OCI-LY1 (cell line): Measurements from ENCODE around the gene TBL1X.
A peak's percentile ranks its signal among the peaks of the same experiment; 100 is the strongest.
"Not testable (repeated sequence)": the region's sequence is repeated elsewhere in the genome, so short reads cannot be mapped to it uniquely, and the experiment has no call there.

ENCODE experiments used
- H2AFZ ChIP-seq: fragments of 200-600 bp; sonication (generic), shearing (Covaris generic); 2 replicates; pipeline ENCODE4 v1.6.0; 2014; ENCODE audit warnings: antibody characterized with exemption, mild to moderate bottlenecking, low read length
- H3F3A ChIP-seq: fragments of 200-600 bp; sonication (generic), shearing (Covaris generic); 2 replicates; pipeline ENCODE4 v1.6.0; 2014; ENCODE audit warnings: mild to moderate bottlenecking, antibody characterized with exemption, low read length, moderate library complexity; ENCODE audit not compliant: insufficient read depth
- H3K27ac ChIP-seq: fragments of 200-600 bp; sonication (generic); 2 replicates; pipeline ENCODE4 v1.5.1; 2014; ENCODE audit warnings: low read length, mixed run types, mild to moderate bottlenecking, low read depth; ENCODE audit not compliant: poor library complexity, severe bottlenecking
- H3K27me3 ChIP-seq: fragments of 200-600 bp; sonication (generic); 2 replicates; pipeline ENCODE4 v1.6.0; 2014; ENCODE audit warnings: antibody characterized with exemption, mild to moderate bottlenecking, low read length, moderate library complexity; ENCODE audit not compliant: insufficient read depth
- H3K36me3 ChIP-seq: fragments of 200-600 bp; sonication (generic); 2 replicates; pipeline ENCODE4 v1.6.1; 2014; ENCODE audit warnings: mild to moderate bottlenecking, antibody characterized with exemption, low read length, moderate library complexity, mixed read lengths; ENCODE audit not compliant: insufficient read depth
- H3K4me1 ChIP-seq: fragments of 200-600 bp; sonication (generic); 2 replicates; pipeline ENCODE4 v1.5.1; 2014; ENCODE audit warnings: mild to moderate bottlenecking, low read length, moderate library complexity; ENCODE audit not compliant: insufficient read depth, severe bottlenecking
- H3K4me2 ChIP-seq: fragments of 200-600 bp; sonication (generic), shearing (Covaris generic); 2 replicates; pipeline ENCODE4 v1.6.1; 2014; ENCODE audit warnings: low read length
- H3K4me3 ChIP-seq: fragments of 200-600 bp; sonication (generic); 2 replicates; pipeline ENCODE4 v1.5.1; 2014; ENCODE audit warnings: low read length, low read depth, mild to moderate bottlenecking, mixed read lengths; ENCODE audit not compliant: poor library complexity, severe bottlenecking
- H3K79me2 ChIP-seq: fragments of 200-600 bp; shearing (Covaris generic); 2 replicates; pipeline ENCODE4 v1.6.1; 2016; ENCODE audit warnings: mixed run types, low read length, mixed read lengths; ENCODE audit not compliant: insufficient read depth
- H3K9ac ChIP-seq: fragments of 200-600 bp; sonication (generic), shearing (Covaris generic); 2 replicates; pipeline ENCODE4 v1.6.1; 2014; ENCODE audit warnings: mild to moderate bottlenecking, low read length, mixed read lengths
- H3K9me2 ChIP-seq: fragments of 200-600 bp; sonication (generic), shearing (Covaris generic); 2 replicates; pipeline ENCODE4 v1.6.1; 2014; ENCODE audit warnings: low read depth, mild to moderate bottlenecking, low read length, mixed read lengths
- H3K9me3 ChIP-seq: fragments of 200-600 bp; shearing (Covaris generic); 2 replicates; pipeline ENCODE4 v1.6.1; 2014; ENCODE audit warnings: low read length, mixed read lengths
- H4K20me1 ChIP-seq: fragments of 200-600 bp; sonication (generic), shearing (Covaris generic); 2 replicates; pipeline ENCODE4 v1.6.0; 2016; ENCODE audit warnings: mild to moderate bottlenecking, low read length; ENCODE audit not compliant: insufficient read depth
- CTCF ChIP-seq: fragments of 200-600 bp; sonication (generic), shearing (Covaris generic); IDR thresholded peaks from 2 replicates; pipeline ENCODE4 v1.5.1; 2017; ENCODE audit warnings: mild to moderate bottlenecking, antibody characterized with exemption, low read length, moderate library complexity, mixed read lengths
- EZH2 ChIP-seq: fragments of 200-600 bp; sonication (generic), shearing (Covaris generic); IDR thresholded peaks from 2 replicates; pipeline ENCODE4 v1.8.0; 2017; ENCODE audit warnings: borderline replicate concordance, mixed run types, mild to moderate bottlenecking, antibody characterized with exemption, low read length, moderate library complexity, mixed read lengths

TBL1X gene

GRCh38 chrX:9456250-9457074 is 8.4 kb upstream of the TBL1X start:
- peaks cover 25% of the 10 kb centered on the region for H3K4me1 ChIP-seq
- TF ChIP-seq CTCF (no peak), EZH2 (no peak)
- H3K27me3 ChIP-seq: no peaks in the 10 kb centered on the region
- no peaks in the 10 kb centered on the region for H3F3A ChIP-seq
- peak overlapping the region; percentile 45 for H3K27ac ChIP-seq
- no peak overlapping the region for H3K4me3 ChIP-seq
- H3K9ac ChIP-seq: no peak overlapping the region
- H2AFZ ChIP-seq: no peak overlapping the region; the same call in 1 of the 2 replicates
- no peaks in the 10 kb centered on the region for H3K79me2 ChIP-seq
- H4K20me1 ChIP-seq: no peaks in the 10 kb centered on the region
- H3K9me2 ChIP-seq: no peaks in the 10 kb centered on the region
- no peaks in the 10 kb centered on the region for H3K9me3 ChIP-seq
- no peaks in the 10 kb centered on the region; the same call in 1 of the 2 replicates for H3K36me3 ChIP-seq
- no peak overlapping the region for H3K4me2 ChIP-seq

GRCh38 chrX:9458034-9458433 is 6.8 kb upstream of the TBL1X start:
- H3K9ac ChIP-seq, H4K20me1 ChIP-seq, H3K27me3 ChIP-seq, H3K4me2 ChIP-seq, H3K36me3 ChIP-seq, H3K9me3 ChIP-seq, H3K27ac ChIP-seq, H3F3A ChIP-seq, H3K4me3 ChIP-seq, H3K9me2 ChIP-seq, H2AFZ ChIP-seq, H3K79me2 ChIP-seq: not testable (repeated sequence)
- H3K4me1 ChIP-seq: peaks cover 39% of the 10 kb centered on the region

- Histone ChIP-seq H3K27ac (no peak overlapping the region), H3K79me2 (no peaks in the 10 kb centered on the region), H4K20me1 (no peaks in the 10 kb centered on the region), H2AFZ (no peak overlapping the region), H3F3A (no peaks in the 10 kb centered on the region), H3K9ac (no peak overlapping the region), H3K4me3 (no peak overlapping the region), H3K27me3 (no peaks in the 10 kb centered on the region), H3K36me3 (no peaks in the 10 kb centered on the region), H3K4me1 (peaks cover 45% of the 10 kb centered on the region), H3K4me2 (no peak overlapping the region), H3K9me2 (no peaks in the 10 kb centered on the region), H3K9me3 (no peaks in the 10 kb centered on the region)
- TF ChIP-seq EZH2 (no peak), CTCF (no peak)
Observed at GRCh38 chrX:9458516-9459078, 6.3 kb upstream of the TBL1X start.
